Effector CD4-positive, alpha-beta T cell (primary cell): Measurements from ENCODE around the gene MON2.

ENCODE experiments used
- DNase-seq: peaks from one replicate; pipeline ENCODE4 v3.0.0-alpha.2; 2020

Gene MON2

DNA sequence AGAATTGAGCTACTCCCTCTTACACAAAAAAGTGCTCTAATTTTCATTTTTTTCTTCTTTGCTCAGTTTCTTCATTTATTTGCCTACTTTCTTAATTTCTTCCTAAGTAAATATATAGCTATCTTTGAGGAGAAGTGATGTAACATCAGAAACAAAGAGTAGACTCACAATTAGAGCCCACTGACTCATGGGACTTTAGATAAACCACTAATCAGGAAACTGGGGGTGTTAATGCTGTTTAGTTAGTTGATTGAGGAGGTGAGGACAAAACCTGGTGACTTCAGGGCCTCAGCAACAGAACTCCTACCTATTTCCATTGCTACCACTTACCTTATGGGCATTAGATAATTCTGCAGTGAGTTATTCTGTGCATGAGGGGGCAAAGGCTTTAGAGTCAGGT, 151.7 kb downstream of the MON2 start:
- DNase-seq: no peak

- DNase-seq: no peak
Observed at GRCh38 chr12:62618930-62619329, 152.3 kb downstream of the MON2 start.

- no peak for DNase-seq
Observed at GRCh38 chr12:62621101-62621638, 154.5 kb downstream of the MON2 start.

- DNase-seq: no peak
Observed at GRCh38 chr12:62622177-62622576, 155.6 kb downstream of the MON2 start.

DNA sequence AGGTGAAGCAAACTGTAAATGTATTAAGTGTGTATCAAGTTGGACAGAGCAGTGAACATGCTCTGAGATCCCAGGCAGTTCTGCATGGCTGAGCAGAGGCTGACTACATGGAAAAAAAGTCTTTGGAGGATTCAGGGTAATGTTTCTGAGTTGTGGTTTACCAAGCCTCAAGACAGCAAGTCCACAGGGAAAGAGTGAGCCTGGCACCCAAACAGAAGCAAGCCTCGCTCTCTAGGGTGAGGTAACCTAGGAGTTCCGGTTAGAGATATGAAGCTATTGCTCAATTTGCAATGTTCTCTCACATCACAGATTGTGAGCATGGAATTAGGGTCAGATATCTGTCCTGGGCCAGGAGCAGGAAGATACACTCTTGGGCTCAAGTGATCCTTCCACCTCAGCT, 158.6 kb downstream of the MON2 start:
- DNase-seq: no peak

GRCh38 chr12:62627181-62627580, 160.6 kb downstream of the MON2 start:
- no peak for DNase-seq

- no peak for DNase-seq
Observed at GRCh38 chr12:62629413-62629812, 162.8 kb downstream of the MON2 start.

DNA sequence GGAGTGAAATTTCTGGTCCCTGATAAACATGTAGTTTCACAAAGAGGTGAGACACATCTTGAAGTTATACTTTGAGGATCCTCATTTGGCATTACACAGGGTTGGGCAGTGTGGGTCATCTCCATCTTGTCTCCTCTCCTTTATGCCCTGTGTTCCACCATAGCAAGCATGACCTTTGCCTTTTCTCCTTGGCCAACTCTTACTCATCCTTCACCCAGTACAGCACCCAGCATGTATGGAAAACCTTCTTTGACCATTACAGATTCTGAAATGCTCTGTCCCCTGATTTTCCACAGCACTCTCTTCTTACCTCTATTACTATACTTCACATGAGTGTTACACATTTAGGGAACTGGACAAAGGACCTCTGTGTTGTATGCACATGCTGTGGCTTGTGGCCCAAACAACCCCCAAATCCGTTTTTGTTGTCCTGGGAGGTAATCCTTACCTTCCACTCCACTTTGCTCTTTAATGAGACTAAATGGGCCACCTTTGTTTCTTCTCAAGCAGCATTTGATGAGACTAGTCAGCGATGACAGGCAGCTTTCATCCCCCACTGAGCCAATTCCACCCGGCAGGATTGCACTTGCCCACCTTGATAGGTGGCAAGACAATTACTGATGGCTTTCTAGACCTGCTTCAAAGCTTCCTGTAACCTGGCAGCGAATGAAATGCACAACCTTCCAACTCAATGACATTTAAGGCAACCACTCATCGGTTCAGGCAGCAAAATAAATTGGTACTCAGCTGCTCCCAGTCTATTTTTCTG, 163.5 kb downstream of the MON2 start:
- no peak for DNase-seq

GRCh38 chr12:62631471-62632410, 165.1 kb downstream of the MON2 start:
- DNase-seq: no peak

- DNase-seq: no peak
Observed at GRCh38 chr12:62632411-62632918, 165.8 kb downstream of the MON2 start.

GRCh38 chr12:62635649-62636048, 169.0 kb downstream of the MON2 start:
- no peak for DNase-seq

DNA sequence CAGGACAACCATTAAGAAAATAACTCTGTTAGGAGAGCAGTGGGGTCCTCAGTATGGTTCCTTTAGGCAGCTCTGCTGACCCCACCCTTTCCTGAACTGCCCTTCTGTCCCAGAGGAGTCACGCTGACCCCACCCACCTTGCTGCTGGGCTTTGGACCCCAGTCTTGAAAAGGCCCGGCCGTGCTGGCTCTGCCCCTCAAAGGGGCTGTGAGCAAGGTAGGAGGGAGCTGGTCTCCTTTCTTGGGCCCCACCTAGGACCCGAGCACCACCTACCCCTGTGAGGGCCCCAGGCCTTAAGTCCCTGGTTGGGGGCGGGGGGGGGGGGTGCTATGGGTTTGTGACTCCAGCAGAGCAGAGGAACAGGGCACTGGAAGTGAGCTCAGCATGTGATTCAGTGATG, 171.1 kb downstream of the MON2 start:
- no peak for DNase-seq

DNA sequence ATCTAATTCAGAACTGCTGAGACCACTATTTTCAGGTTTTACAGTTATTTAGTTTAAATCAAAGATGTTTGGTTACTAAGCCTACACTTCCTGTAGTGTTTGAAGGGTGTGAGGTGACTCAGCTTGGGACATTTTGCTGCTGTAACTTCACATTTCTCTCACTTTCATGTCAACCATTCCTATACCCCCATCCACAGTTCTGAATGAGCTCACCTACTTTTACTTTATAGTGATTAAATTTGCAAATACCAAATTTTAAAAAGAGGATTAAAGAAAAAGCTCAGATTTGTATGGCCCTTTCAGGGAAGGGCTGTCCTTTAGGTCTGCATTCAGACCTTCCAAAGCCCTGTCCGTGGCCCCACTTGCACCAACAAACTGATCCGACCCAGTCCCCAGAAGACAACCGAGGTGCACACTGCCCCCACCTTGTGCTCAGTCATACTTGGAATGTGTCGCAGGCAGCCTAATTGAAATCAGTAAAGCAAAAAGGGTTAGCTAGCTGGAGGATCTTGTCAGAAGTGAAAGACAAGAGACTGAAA, 174.4 kb downstream of the MON2 start:
- no peak for DNase-seq

- DNase-seq: no peak
Observed at GRCh38 chr12:62642486-62642885, 175.9 kb downstream of the MON2 start.

GRCh38 chr12:62643486-62643885, 176.9 kb downstream of the MON2 start:
- no peak for DNase-seq

DNA sequence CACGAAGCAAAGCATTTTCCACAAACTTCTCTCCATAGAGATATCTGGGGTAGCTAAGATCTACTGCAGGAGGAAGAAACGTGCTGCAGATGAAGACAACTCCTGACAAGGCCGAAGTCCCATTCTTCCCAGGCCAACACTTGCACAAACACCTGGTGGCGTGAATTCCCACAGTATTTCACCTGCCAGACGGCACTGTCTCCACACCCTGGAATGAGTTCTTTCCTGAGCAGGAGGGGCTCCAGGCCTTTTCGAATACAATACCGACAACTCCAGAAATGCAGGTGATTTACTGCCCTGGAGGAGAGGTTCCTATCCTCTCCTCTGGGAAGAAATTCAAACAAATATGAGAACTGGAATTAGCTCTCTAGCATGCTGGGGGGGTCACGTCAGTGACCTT, 179.9 kb downstream of the MON2 start:
- DNase-seq: no peak

- no peak for DNase-seq
Observed at GRCh38 chr12:62647586-62647985, 181.0 kb downstream of the MON2 start.

DNA sequence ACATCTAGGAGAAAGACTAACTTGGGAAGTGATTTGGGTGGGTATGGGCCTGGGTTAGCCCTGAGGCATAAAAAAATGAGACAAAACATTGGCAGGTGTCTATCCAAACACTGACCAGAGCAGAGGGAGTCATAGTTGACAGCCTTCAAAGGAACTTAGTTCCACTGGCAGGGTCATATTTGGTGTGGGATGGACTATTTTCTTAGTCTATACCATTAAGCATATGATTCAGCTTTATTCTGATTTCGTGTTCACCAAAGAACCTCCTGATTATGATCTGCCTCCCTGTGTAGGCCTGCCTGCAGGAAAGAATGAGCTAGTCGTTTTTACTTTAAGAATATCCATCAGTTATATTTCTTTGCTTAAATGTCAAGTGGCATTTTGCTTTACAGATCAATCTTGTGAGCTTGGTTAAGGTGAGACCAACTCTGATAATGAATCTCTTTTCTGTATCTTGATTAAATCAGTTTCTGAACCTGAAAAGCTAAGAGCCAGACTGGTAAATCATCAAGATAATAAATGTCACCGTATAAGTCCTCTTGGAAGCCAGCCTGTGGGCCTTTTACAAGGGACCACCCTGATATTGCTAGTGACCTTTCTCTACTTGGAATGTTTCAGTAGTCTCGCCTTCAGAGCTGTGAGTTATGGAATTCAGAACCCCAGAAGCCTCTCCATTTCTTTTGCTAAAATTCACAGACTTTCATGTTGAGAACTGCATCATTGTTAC, 182.9 kb downstream of the MON2 start:
- DNase-seq: no peak
